Fibroblast of pulmonary artery (primary cell): ENCODE results near the gene PDGFA.

Source experiments
- DNase-seq: peaks from one replicate; pipeline ENCODE4 v3.0.0-alpha.2; 2010; ENCODE audit warnings: low read depth
- H3K4me3 ChIP-seq: replicated peaks from 2 replicates; pipeline ENCODE4 v1.5.1; 2011; ENCODE audit warnings: low read depth, mild to moderate bottlenecking, control low read depth, low read length, moderate library complexity
- CTCF ChIP-seq: IDR thresholded peaks from 2 replicates; pipeline ENCODE4 v1.5.1; 2011; ENCODE audit warnings: mild to moderate bottlenecking, control low read depth, low read length, inconsistent platforms; ENCODE audit errors: missing control alignments

The PDGFA gene

GRCh38 chr7:458511-459245, 61.0 kb downstream of the PDGFA start:
- no peak for DNase-seq
- TF ChIP-seq CTCF = no peak
- H3K4me3 ChIP-seq = no peak overlapping the region

GRCh38 chr7:457814-458510, 61.7 kb downstream of the PDGFA start:
- no peak for TF ChIP-seq CTCF
- DNase-seq = no peak
- H3K4me3 ChIP-seq = no peak overlapping the region

- TF ChIP-seq CTCF = no peak
- no peak overlapping the region for H3K4me3 ChIP-seq
- DNase-seq = peak; percentile 74
Measured at GRCh38 chr7:455110-455928, 64.3 kb downstream of the PDGFA start.

- no peak overlapping the region for H3K4me3 ChIP-seq
- TF ChIP-seq CTCF = no peak
- DNase-seq = no peak
Measured at GRCh38 chr7:454356-455109, 65.1 kb downstream of the PDGFA start.

- TF ChIP-seq CTCF = no peak
- no peak overlapping the region for H3K4me3 ChIP-seq
- no peak for DNase-seq
Measured at GRCh38 chr7:453597-454306, 65.9 kb downstream of the PDGFA start.
